Hematopoietic multipotent progenitor cell (in vitro differentiated cells): Measurements from ENCODE around the gene PPP2R5C. TPM values are rescaled to one million over a fixed set of nuclear protein-coding genes. Genes with fewer than 3 reads are reported as not detected.

Experiments
- small RNA-seq: library from RNA; depleted of rRNA; stranded (forward); fragments of <200 nt; gene quantifications from one replicate; pipeline ENCODE3, GENCODE V24; 2012
- total RNA-seq: library from RNA; depleted of rRNA; stranded (reverse); fragments of >200 nt; gene quantifications from one replicate; pipeline ENCODE4 v1.2.3, GENCODE V29; 2012

PPP2R5C gene
- total RNA-seq, 1 donor = 51.2 TPM

Small RNAs within 50 kb of the gene (small RNA-seq; reads per million reads assigned to genes)
- gene AL118558.2 (not detected), gene RNU6-790P (not detected)

Other genes starting within 250 kb of the PPP2R5C start
- gene DIO3, start 200.2 kb upstream of the PPP2R5C start, total RNA-seq = under 0.01 TPM
- 455 TPM for gene DYNC1H1, start 202.9 kb downstream of the PPP2R5C start, total RNA-seq